PC-3 (cell line): Measurements from ENCODE around the gene CAMK1D. TPM values are rescaled to one million over a fixed set of nuclear protein-coding genes. Genes with fewer than 3 reads are reported as not detected.

Experiments
- ATAC-seq: fragments of 200-7000 bp; cut with Tn5 transposase; 2 replicates; pipeline ENCODE4 v1.9.1; 2020; ENCODE audit warnings: mild to moderate bottlenecking, moderate library complexity
- BruUV-seq: library from RNA; stranded (reverse); fragments of 400-500 nt; replicated peaks from 2 replicates; lab custom pipeline; 2021; lab: Mats Ljungman, UMichigan
- CTCF ChIA-PET: fragments of 300-600 bp; sonication (Branson Sonifier 250); formaldehyde crosslinking; loops from one replicate; lab custom pipeline; 2022; ENCODE audit warnings: antibody characterized with exemption; lab: Charles Lee
- POLR2A ChIA-PET: fragments of 300-600 bp; sonication (Branson Sonifier 250); formaldehyde crosslinking; loops from one replicate; lab custom pipeline; 2022; ENCODE audit warnings: antibody characterized with exemption; ENCODE audit not compliant: unreplicated experiment; lab: Charles Lee
- DNase-seq: peaks from one replicate; pipeline ENCODE4 v3.0.0-alpha.2; 2015
- H2AFZ ChIP-seq: fragments of 300-600 bp; sonication (generic); 2 replicates; pipeline ENCODE4 v1.6.0; 2016; ENCODE audit warnings: antibody characterized with exemption, low read length
- H3F3A ChIP-seq: fragments of 300-600 bp; sonication (generic); one replicate; pipeline ENCODE4 v1.6.0; 2017; ENCODE audit warnings: antibody characterized with exemption, low read length, control low read depth, mild to moderate bottlenecking; ENCODE audit not compliant: unreplicated experiment
- H3K27ac ChIP-seq: fragments of 300-600 bp; sonication (generic); 2 replicates; pipeline ENCODE4 v1.5.1; 2016; ENCODE audit warnings: mild to moderate bottlenecking, low read length
- H3K27me3 ChIP-seq: fragments of 300-600 bp; sonication (generic); 2 replicates; pipeline ENCODE4 v1.6.1; 2016; ENCODE audit warnings: low read length, mixed read lengths
- H3K36me3 ChIP-seq: fragments of 300-600 bp; sonication (generic); 2 replicates; pipeline ENCODE4 v1.6.1; 2016; ENCODE audit warnings: low read depth, mixed run types, low read length, mixed read lengths
- H3K4me1 ChIP-seq: fragments of 300-600 bp; sonication (generic); 2 replicates; pipeline ENCODE4 v1.5.1; 2016; ENCODE audit warnings: low read length; ENCODE audit not compliant: insufficient read depth
- H3K4me2 ChIP-seq: fragments of 300-600 bp; sonication (generic); 2 replicates; pipeline ENCODE4 v1.6.0; 2016; ENCODE audit warnings: low read length
- H3K4me3 ChIP-seq: fragments of 300-600 bp; sonication (generic); 2 replicates; pipeline ENCODE4 v1.5.1; 2016; ENCODE audit warnings: mild to moderate bottlenecking, low read length, mixed read lengths
- H3K79me2 ChIP-seq: fragments of 300-600 bp; sonication (generic); 2 replicates; pipeline ENCODE4 v1.6.1; 2017; ENCODE audit warnings: low read length, mixed read lengths
- H3K9ac ChIP-seq: fragments of 300-600 bp; sonication (generic); 2 replicates; pipeline ENCODE4 v1.6.0; 2016; ENCODE audit warnings: mild to moderate bottlenecking, low read length
- H3K9me2 ChIP-seq: fragments of 300-600 bp; sonication (generic); replicated peaks from 2 replicates; pipeline ENCODE4 v1.6.1; 2016; ENCODE audit warnings: mixed run types, low read length, mixed read lengths
- H3K9me3 ChIP-seq: fragments of 300-600 bp; sonication (generic); 2 replicates; pipeline ENCODE4 v1.6.1; 2016; ENCODE audit warnings: low read length, mixed read lengths
- H4K20me1 ChIP-seq: fragments of 300-600 bp; sonication (generic); 2 replicates; pipeline ENCODE4 v1.6.1; 2016; ENCODE audit warnings: low read length, mixed read lengths
- CTCF ChIP-seq: fragments of 300-600 bp; sonication (generic); conservative IDR thresholded peaks from 2 replicates; pipeline ENCODE4 v1.5.1; 2017; ENCODE audit warnings: antibody characterized with exemption, low read depth, mild to moderate bottlenecking, low read length
- EZH2 ChIP-seq: fragments of 300-600 bp; sonication (generic); IDR thresholded peaks from one replicate; pipeline ENCODE4 v1.6.1; 2017; ENCODE audit warnings: antibody characterized with exemption, mild to moderate bottlenecking, low read length; ENCODE audit not compliant: unreplicated experiment
- EZH2phosphoT487 ChIP-seq: fragments of 300-600 bp; sonication (generic); IDR thresholded peaks from 2 replicates; pipeline ENCODE4 v1.6.1; 2018; ENCODE audit warnings: mild to moderate bottlenecking, antibody characterized with exemption, low read length, borderline replicate concordance
- intact Hi-C: fragments of 100-400 bp; cut with micrococcal nuclease; formaldehyde crosslinking; loops from 2 replicates; pipeline ENCODE4 v1.9.0; 2023
- total RNA-seq: library from RNA; depleted of rRNA; stranded (reverse); fragments of >200 nt; gene quantifications from 2 replicates; pipeline ENCODE4 v1.2.3, GENCODE V29; 2014

Gene CAMK1D
- total RNA-seq, 1 experiment from 2014 or later: 1.3 TPM

- H3K9me2 ChIP-seq: no peaks in the 10 kb centered on the region
- H3K4me3 ChIP-seq: peak overlapping the region; percentile 49; the same call in 1 of the 2 replicates
- no peaks in the 10 kb centered on the region for H3K36me3 ChIP-seq
- DNase-seq (peak; percentile 39), ATAC-seq (no peak)
- intact Hi-C loops: loop anchor here (1.0 to 5.0 kb wide), 2 partner anchors 290 to 307 kb away; no protein-coding TSS in a partner anchor
- no TSS peak for BruUV-seq
- CTCF ChIA-PET: interaction anchor here (1.2 kb wide), 1 partner anchor 53 kb away, joined by 9 read pairs; no protein-coding TSS in a partner anchor
- peak overlapping the region; percentile 100 for H3K27ac ChIP-seq
- no peaks in the 10 kb centered on the region for H3K9me3 ChIP-seq
- POLR2A ChIA-PET: interaction anchor here (0.8 kb wide), 1 partner anchor 443 kb away, joined by 3 read pairs; no protein-coding TSS in a partner anchor
- H3K4me1 ChIP-seq: peaks cover 77% of the 10 kb centered on the region
- H3K9ac ChIP-seq: peak overlapping the region; percentile 81
- H3K27me3 ChIP-seq: no peaks in the 10 kb centered on the region
- no peaks in the 10 kb centered on the region for H3K79me2 ChIP-seq
- H3K4me2 ChIP-seq: peak overlapping the region; percentile 80
- H2AFZ ChIP-seq: no peak overlapping the region
- TF ChIP-seq EZH2 (no peak), CTCF (no peak), EZH2phosphoT487 (no peak)
- H3F3A ChIP-seq: no peaks in the 10 kb centered on the region
- H4K20me1 ChIP-seq: no peaks in the 10 kb centered on the region
Measured at GRCh38 chr10:12709000-12709401, 359.7 kb downstream of the CAMK1D start.

- H3K4me2 ChIP-seq: peak overlapping the region; percentile 80
- ChIA-PET POLR2A (interaction anchor here (0.6 to 1.1 kb wide), 4 partner anchors 304 to 477 kb away, joined by 3 to 5 read pairs (median 4); no protein-coding TSS in a partner anchor), CTCF (interaction anchor here (0.6 to 1.2 kb wide), 2 partner anchors 53 to 391 kb away, joined by 3 to 9 read pairs; partner anchors contain the start of gene OPTN)
- H3K4me1 ChIP-seq: peaks cover 73% of the 10 kb centered on the region
- peak; percentile 71 for DNase-seq
- no peaks in the 10 kb centered on the region for H3K36me3 ChIP-seq
- intact Hi-C loops: loop anchor here (1.0 to 5.0 kb wide), 2 partner anchors 290 to 307 kb away; no protein-coding TSS in a partner anchor
- H3K79me2 ChIP-seq: no peaks in the 10 kb centered on the region
- no peaks in the 10 kb centered on the region for H3K9me2 ChIP-seq
- H3K27me3 ChIP-seq: no peaks in the 10 kb centered on the region
- no peaks in the 10 kb centered on the region for H4K20me1 ChIP-seq
- H3K27ac ChIP-seq: peak overlapping the region; percentile 100
- BruUV-seq: no TSS peak
- no peaks in the 10 kb centered on the region for H3F3A ChIP-seq
- peak overlapping the region; percentile 49; the same call in 1 of the 2 replicates for H3K4me3 ChIP-seq
- H2AFZ ChIP-seq: no peak overlapping the region
- ATAC-seq: peak; percentile 66
- TF ChIP-seq EZH2: no peak
- no peak for TF ChIP-seq CTCF
- TF ChIP-seq EZH2phosphoT487: no peak
- H3K9ac ChIP-seq: peak overlapping the region; percentile 81
- H3K9me3 ChIP-seq: no peaks in the 10 kb centered on the region
Measured at GRCh38 chr10:12709521-12709963, 360.2 kb downstream of the CAMK1D start.

GRCh38 chr10:12710157-12710556 is 360.8 kb downstream of the CAMK1D start:
- H3K4me2 ChIP-seq: peak overlapping the region; percentile 80
- intact Hi-C loops: loop anchor here (5.0 kb wide), 1 partner anchor 358 kb away; no protein-coding TSS in a partner anchor
- H4K20me1 ChIP-seq: no peaks in the 10 kb centered on the region
- no peaks in the 10 kb centered on the region for H3K27me3 ChIP-seq
- H3K4me1 ChIP-seq: peaks cover 68% of the 10 kb centered on the region
- no peaks in the 10 kb centered on the region for H3K9me3 ChIP-seq
- H3K79me2 ChIP-seq: no peaks in the 10 kb centered on the region
- CTCF ChIA-PET: interaction anchor here (0.6 to 1.4 kb wide), 4 partner anchors 54 to 445 kb away, joined by 3 to 9 read pairs (median 4); partner anchors contain the start of gene OPTN
- peak overlapping the region; percentile 100 for H3K27ac ChIP-seq
- no peaks in the 10 kb centered on the region for H3K36me3 ChIP-seq
- ATAC-seq (no peak), DNase-seq (no peak)
- no peaks in the 10 kb centered on the region for H3K9me2 ChIP-seq
- no peak for TF ChIP-seq EZH2
- TF ChIP-seq CTCF: no peak
- TF ChIP-seq EZH2phosphoT487: no peak
- peak overlapping the region; percentile 49; the same call in 1 of the 2 replicates for H3K4me3 ChIP-seq
- BruUV-seq: no TSS peak
- no peak overlapping the region for H2AFZ ChIP-seq
- no peaks in the 10 kb centered on the region for H3F3A ChIP-seq
- POLR2A ChIA-PET: interaction anchor here (0.6 to 1.1 kb wide), 3 partner anchors 305 to 478 kb away, joined by 3 to 5 read pairs (median 4); no protein-coding TSS in a partner anchor
- peak overlapping the region; percentile 81 for H3K9ac ChIP-seq
